A673 (cell line): ENCODE measurements around the gene BLZF1. TPM values are rescaled to one million over a fixed set of nuclear protein-coding genes. Genes with fewer than 3 reads are reported as not detected.

Experiments
- BruUV-seq: library from RNA; stranded (reverse); fragments of 400-500 nt; replicated peaks from 2 replicates; lab custom pipeline; 2021; lab: Mats Ljungman, UMichigan
- CTCF ChIA-PET: fragments of 300-600 bp; sonication (Branson Sonifier 250); formaldehyde crosslinking; loops from one replicate; lab custom pipeline; 2022; ENCODE audit warnings: antibody characterized with exemption; lab: Charles Lee
- POLR2A ChIA-PET: fragments of 300-600 bp; sonication (Branson Sonifier 250); formaldehyde crosslinking; loops from one replicate; lab custom pipeline; 2022; ENCODE audit warnings: antibody characterized with exemption; ENCODE audit not compliant: low non-redundant PET; lab: Charles Lee
- DNase-seq: peaks from one replicate; pipeline ENCODE4 v3.0.0-alpha.2; 2015; ENCODE audit warnings: low spot score
- H3K27ac ChIP-seq: fragments of 200-600 bp; sonication (generic); 2 replicates; pipeline ENCODE4 v1.5.1; 2016; ENCODE audit warnings: mixed run types, low read depth, mild to moderate bottlenecking, mixed read lengths, antibody characterized with exemption, low read length; ENCODE audit not compliant: poor library complexity, severe bottlenecking
- H3K27me3 ChIP-seq: fragments of 200-600 bp; sonication (generic); replicated peaks from 2 replicates; pipeline ENCODE4 v1.6.1; 2017; ENCODE audit warnings: mixed run types, low read depth, mild to moderate bottlenecking, mixed read lengths, antibody characterized with exemption, low read length; ENCODE audit not compliant: insufficient read depth, poor library complexity
- H3K36me3 ChIP-seq: fragments of 200-600 bp; sonication (generic); 2 replicates; pipeline ENCODE4 v1.6.1; 2016; ENCODE audit warnings: mixed run types, mild to moderate bottlenecking, mixed read lengths, antibody characterized with exemption, low read length; ENCODE audit not compliant: insufficient read depth, poor library complexity, severe bottlenecking
- H3K4me1 ChIP-seq: fragments of 200-600 bp; sonication (generic); 2 replicates; pipeline ENCODE4 v1.6.1; 2017; ENCODE audit warnings: mixed run types, mild to moderate bottlenecking, mixed read lengths, antibody characterized with exemption, low read length; ENCODE audit not compliant: insufficient read depth, poor library complexity, severe bottlenecking
- H3K4me3 ChIP-seq: fragments of 200-600 bp; sonication (generic); 2 replicates; pipeline ENCODE4 v1.5.1; 2016; ENCODE audit warnings: low read depth, mixed run types, mild to moderate bottlenecking, mixed read lengths, low read length; ENCODE audit not compliant: poor library complexity, severe bottlenecking
- H3K9me3 ChIP-seq: fragments of 200-600 bp; sonication (generic); 2 replicates; pipeline ENCODE4 v1.6.1; 2016; ENCODE audit warnings: mixed run types, low read depth, mild to moderate bottlenecking, mixed read lengths, antibody characterized with exemption, low read length; ENCODE audit not compliant: poor library complexity, severe bottlenecking
- CTCF ChIP-seq: fragments of 300-800, 200-600 bp; sonication (generic); conservative IDR thresholded peaks from 2 replicates; pipeline ENCODE4 v1.5.1; 2017; ENCODE audit warnings: low read depth, mild to moderate bottlenecking, antibody characterized with exemption, low read length, moderate library complexity, mixed read lengths
- EZH2 ChIP-seq: fragments of 200-600 bp; sonication (generic); IDR thresholded peaks from 2 replicates; pipeline ENCODE4 v1.6.1; 2017; ENCODE audit warnings: borderline replicate concordance, low read depth, mild to moderate bottlenecking, mixed read lengths, antibody characterized with exemption, low read length; ENCODE audit not compliant: poor library complexity, severe bottlenecking
- intact Hi-C: fragments of 100-400 bp; cut with micrococcal nuclease; formaldehyde crosslinking; loops from one replicate; pipeline ENCODE4 v1.10.0; 2022; ENCODE audit not compliant: unreplicated experiment
- total RNA-seq: library from RNA; stranded (reverse); gene quantifications from 2 replicates; pipeline ENCODE4 v1.2.3, GENCODE V29; 2021

The BLZF1 gene
- total RNA-seq, 1 experiment from 2014 or later, result 22.5 TPM

- intact Hi-C loops, result loop anchor here (2.0 kb wide), 1 partner anchor 58 kb away; the partner anchor contains the start of gene SLC19A2
- ChIA-PET POLR2A (no interaction called here), CTCF (interaction anchor here (0.6 to 1.2 kb wide), 3 partner anchors 59 to 824 kb away, joined by 3 read pairs; partner anchors contain the start of genes BLZF1 and NME7)
- Histone ChIP-seq H3K4me3 (peak within 1 kb of the TSS; percentile 52), H3K27ac (no peak within 1 kb of the TSS), H3K36me3 (no peaks in the 10 kb centered on the region), H3K4me1 (no peaks in the 10 kb centered on the region), H3K27me3 (peaks cover 8% of the 10 kb centered on the region), H3K9me3 (no peaks in the 10 kb centered on the region)
- TF ChIP-seq CTCF, result no peak
- TF ChIP-seq EZH2, result no peak
- no TSS peak for BruUV-seq
- peak; percentile 90 for DNase-seq
These were observed 59.2 kb downstream of the BLZF1 start, which contains the start of gene CCDC181 for GRCh38 chr1:169427081-169427641. TSS of gene CCDC181 (minus strand) at chr1:169427474. CDS start at chr1:169424927, 2,547 bp downstream.

Other genes starting within 250 kb of the BLZF1 start
- 26.4 and 34.2 TPM in 2 replicates for gene NME7, start 398 bp upstream of the BLZF1 start, total RNA-seq
- 5.7 and 6.7 TPM in 2 replicates for gene CCDC181, start 59.3 kb downstream of the BLZF1 start, total RNA-seq
- 9.9 TPM in 2 replicates for gene SLC19A2, start 117.7 kb downstream of the BLZF1 start, total RNA-seq
- gene F5, start 218.3 kb downstream of the BLZF1 start, total RNA-seq, result not detected in 2 replicates